IMR-90 (cell line): ENCODE data around the gene AUNIP.

Experiments used
- CTCF ChIP-seq: conservative IDR thresholded peaks from 2 replicates; pipeline ENCODE4 v1.5.1; 2012; ENCODE audit warnings: mild to moderate bottlenecking, low read depth, low read length, improper control_type of control experiment
- MXI1 ChIP-seq: IDR thresholded peaks from 2 replicates; pipeline ENCODE4 v1.6.1; 2012; ENCODE audit warnings: low read depth, mild to moderate bottlenecking, low read length, moderate library complexity, borderline replicate concordance
- POLR2A ChIP-seq: IDR thresholded peaks from 2 replicates; pipeline ENCODE4 v1.6.1; 2012; ENCODE audit warnings: mild to moderate bottlenecking, low read depth, low read length

GRCh38 chr1:25820247-25821111 is 38.8 kb downstream of the AUNIP start:
- TF ChIP-seq POLR2A: no peak
- no peak for TF ChIP-seq CTCF
- 0 out of 2 replicates have a peak, but pooled peaks have one; percentile 12 for TF ChIP-seq MXI1
